Fibroblast of peridontal ligament (primary cell): Measurements from ENCODE around the gene SULT2B1.

Experiments used
- DNase-seq: peaks from one replicate; pipeline ENCODE4 v3.0.0-alpha.2; 2010; ENCODE audit errors: extremely low read depth

Gene SULT2B1

GRCh38 chr19:48600679-48601417 is 48.9 kb downstream of the SULT2B1 start:
- DNase-seq = no peak

- DNase-seq = no peak
Measured at GRCh38 chr19:48603001-48603400, 51.0 kb downstream of the SULT2B1 start.

GRCh38 chr19:48603449-48603848 is 51.5 kb downstream of the SULT2B1 start:
- no peak for DNase-seq

- DNase-seq = no peak
Measured at GRCh38 chr19:48603850-48604249, 51.9 kb downstream of the SULT2B1 start.

GRCh38 chr19:48606463-48607358 is 54.7 kb downstream of the SULT2B1 start, which contains the start of gene SPACA4:
Gene SPACA4, plus strand, starts transcription at chr19:48606742. Its CDS starts 237 bp downstream, at chr19:48606979.
- no peak for DNase-seq

- DNase-seq = no peak
Measured at GRCh38 chr19:48607359-48607755, 55.4 kb downstream of the SULT2B1 start.

GRCh38 chr19:48608798-48609263 is 56.9 kb downstream of the SULT2B1 start:
- DNase-seq = peak; percentile 44

GRCh38 chr19:48609571-48610108 is 57.7 kb downstream of the SULT2B1 start:
- DNase-seq = no peak

GRCh38 chr19:48611872-48612271 is 59.9 kb downstream of the SULT2B1 start:
- no peak for DNase-seq

- DNase-seq = no peak
Measured at GRCh38 chr19:48613024-48613851, 61.3 kb downstream of the SULT2B1 start.

- DNase-seq = no peak
Measured at GRCh38 chr19:48613852-48614435, 62.0 kb downstream of the SULT2B1 start.

- DNase-seq = no peak
Measured at GRCh38 chr19:48614436-48615230, 62.7 kb downstream of the SULT2B1 start, which contains the start of gene FAM83E. Gene FAM83E, minus strand, starts transcription at chr19:48615076. Its CDS starts 1,704 bp downstream, at chr19:48613372.

- no peak for DNase-seq
Measured at GRCh38 chr19:48615231-48616040, 63.5 kb downstream of the SULT2B1 start.

- DNase-seq = no peak
Measured at GRCh38 chr19:48616041-48616436, 64.1 kb downstream of the SULT2B1 start.

- no peak for DNase-seq
Measured at GRCh38 chr19:48616491-48617056, 64.6 kb downstream of the SULT2B1 start.

GRCh38 chr19:48617146-48617937 is 65.4 kb downstream of the SULT2B1 start:
- peak; percentile 39 for DNase-seq

GRCh38 chr19:48618278-48618915 is 66.4 kb downstream of the SULT2B1 start:
- no peak for DNase-seq
